OCI-LY1 (cell line): ENCODE measurements around the gene MTMR8.

Source experiments
- CTCF ChIP-seq: fragments of 200-600 bp; sonication (generic), shearing (Covaris generic); IDR thresholded peaks from 2 replicates; pipeline ENCODE4 v1.5.1; 2017; ENCODE audit warnings: mild to moderate bottlenecking, antibody characterized with exemption, low read length, moderate library complexity, mixed read lengths
- EZH2 ChIP-seq: fragments of 200-600 bp; sonication (generic), shearing (Covaris generic); IDR thresholded peaks from 2 replicates; pipeline ENCODE4 v1.8.0; 2017; ENCODE audit warnings: borderline replicate concordance, mixed run types, mild to moderate bottlenecking, antibody characterized with exemption, low read length, moderate library complexity, mixed read lengths

GRCh38 chrX:64350047-64350446 lies 45.2 kb downstream of the MTMR8 start:
- TF ChIP-seq CTCF (no peak), EZH2 (no peak)
